OCI-LY7 (cell line): Measurements from ENCODE around the gene FBN2.

Experiments
- EZH2phosphoT487 ChIP-seq: fragments of 200-600 bp; sonication (generic); IDR thresholded peaks from 2 replicates; pipeline ENCODE4 v1.6.1; 2018; ENCODE audit warnings: low read depth, borderline replicate concordance, mild to moderate bottlenecking, mixed run types, antibody characterized with exemption, low read length, moderate library complexity, mixed read lengths
- TF ChIP-seq, protein P1 (sequence below): fragments of 200-600 bp; sonication (generic); conservative IDR thresholded peaks from 2 replicates; pipeline ENCODE4 v1.5.1; 2014; ENCODE audit warnings: mild to moderate bottlenecking, antibody characterized with exemption, low read length, moderate library complexity, mixed read lengths

DNA sequence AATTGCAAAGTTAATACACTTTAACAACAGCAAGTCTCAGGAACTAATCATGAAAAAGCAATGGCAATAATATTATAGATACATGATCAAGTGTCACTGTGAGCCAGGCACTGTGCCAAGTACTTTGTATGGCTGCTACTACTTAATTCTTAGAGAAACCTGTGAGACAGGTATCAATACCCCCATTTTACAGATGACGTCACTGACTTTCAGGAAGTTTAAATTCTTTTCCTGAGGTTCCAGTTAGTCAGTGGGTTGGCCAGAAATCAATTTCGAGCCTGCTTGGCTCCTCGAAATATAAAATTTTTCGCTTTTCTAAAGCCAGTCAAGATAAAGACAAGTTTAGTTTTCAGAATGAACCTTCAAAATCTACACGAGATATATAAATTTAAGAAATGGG lies 324.2 kb downstream of the FBN2 start:
- TF ChIP-seq, protein P1, sequence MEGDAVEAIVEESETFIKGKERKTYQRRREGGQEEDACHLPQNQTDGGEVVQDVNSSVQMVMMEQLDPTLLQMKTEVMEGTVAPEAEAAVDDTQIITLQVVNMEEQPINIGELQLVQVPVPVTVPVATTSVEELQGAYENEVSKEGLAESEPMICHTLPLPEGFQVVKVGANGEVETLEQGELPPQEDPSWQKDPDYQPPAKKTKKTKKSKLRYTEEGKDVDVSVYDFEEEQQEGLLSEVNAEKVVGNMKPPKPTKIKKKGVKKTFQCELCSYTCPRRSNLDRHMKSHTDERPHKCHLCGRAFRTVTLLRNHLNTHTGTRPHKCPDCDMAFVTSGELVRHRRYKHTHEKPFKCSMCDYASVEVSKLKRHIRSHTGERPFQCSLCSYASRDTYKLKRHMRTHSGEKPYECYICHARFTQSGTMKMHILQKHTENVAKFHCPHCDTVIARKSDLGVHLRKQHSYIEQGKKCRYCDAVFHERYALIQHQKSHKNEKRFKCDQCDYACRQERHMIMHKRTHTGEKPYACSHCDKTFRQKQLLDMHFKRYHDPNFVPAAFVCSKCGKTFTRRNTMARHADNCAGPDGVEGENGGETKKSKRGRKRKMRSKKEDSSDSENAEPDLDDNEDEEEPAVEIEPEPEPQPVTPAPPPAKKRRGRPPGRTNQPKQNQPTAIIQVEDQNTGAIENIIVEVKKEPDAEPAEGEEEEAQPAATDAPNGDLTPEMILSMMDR: no peak
- no peak for TF ChIP-seq EZH2phosphoT487
